H1 (cell line): ENCODE measurements around the gene EPN3. TPM values are rescaled to one million over a fixed set of nuclear protein-coding genes. Genes with fewer than 3 reads are reported as not detected.

Experiments
- BACH1 ChIP-seq: IDR thresholded peaks from 2 replicates; pipeline ENCODE4 v1.6.1; 2012; ENCODE audit warnings: low read length, improper control_type of control experiment
- CEBPB ChIP-seq: IDR thresholded peaks from 2 replicates; pipeline ENCODE4 v1.6.1; 2012; ENCODE audit warnings: low read depth, low read length
- CHD2 ChIP-seq: IDR thresholded peaks from 2 replicates; pipeline ENCODE4 v1.6.1; 2012; ENCODE audit warnings: low read length, improper control_type of control experiment
- CREB1 ChIP-seq: IDR thresholded peaks from 2 replicates; pipeline ENCODE4 v1.6.1; 2012; ENCODE audit warnings: inconsistent platforms
- EZH2 ChIP-seq: fragments of 200-600 bp; sonication (generic); IDR thresholded peaks from 2 replicates; pipeline ENCODE4 v1.7.1; 2012; ENCODE audit warnings: low read depth, mild to moderate bottlenecking, moderate library complexity, low read length, inconsistent platforms; ENCODE audit not compliant: severe bottlenecking
- GABPA ChIP-seq: IDR thresholded peaks from 2 replicates; pipeline ENCODE4 v1.6.1; 2011; ENCODE audit warnings: mild to moderate bottlenecking, low read length, moderate library complexity, borderline replicate concordance; ENCODE audit not compliant: insufficient read depth
- HDAC2 ChIP-seq, 2 experiments: fragments of 300-600 bp in 1 of 2; sonication (generic) in 1 of 2; IDR thresholded peaks; 2 replicates each; pipeline ENCODE4 v1.6.1; 2011 to 2012; ENCODE audit warnings: low read depth in 2 of 2, low read length in 2 of 2, mild to moderate bottlenecking in 2 of 2, moderate library complexity in 2 of 2, borderline replicate concordance in 1 of 2, inconsistent platforms in 1 of 2
- KDM1A ChIP-seq: fragments of 200-600, 300-600 bp; sonication (generic); IDR thresholded peaks from 2 replicates; pipeline ENCODE4 v1.7.1; 2016; ENCODE audit warnings: mild to moderate bottlenecking, low read length, borderline replicate concordance
- KDM5A ChIP-seq: fragments of 200-600 bp; IDR thresholded peaks from 2 replicates; pipeline ENCODE4 v1.7.1; 2012; ENCODE audit warnings: mild to moderate bottlenecking, low read length, inconsistent platforms, mixed read lengths
- NRF1 ChIP-seq: IDR thresholded peaks from 2 replicates; pipeline ENCODE4 v1.6.1; 2011; ENCODE audit warnings: mild to moderate bottlenecking, low read depth, low read length, improper control_type of control experiment
- SAP30 ChIP-seq: fragments of 300-600 bp; sonication (generic); IDR thresholded peaks from 2 replicates; pipeline ENCODE4 v1.7.1; 2012; ENCODE audit warnings: low read length, moderate library complexity, mild to moderate bottlenecking, inconsistent platforms; ENCODE audit not compliant: insufficient read depth, insufficient replicate concordance
- SIN3A ChIP-seq, 2 experiments: IDR thresholded peaks in 1 of 2; conservative IDR thresholded peaks in 1 of 2; 2 replicates each; pipeline ENCODE4 v1.6.1; 2011 to 2012; ENCODE audit warnings: low read length in 2 of 2, improper control_type of control experiment in 1 of 2, low read depth in 1 of 2, mild to moderate bottlenecking in 1 of 2
- SIX5 ChIP-seq: IDR thresholded peaks from 2 replicates; pipeline ENCODE4 v1.6.1; 2011; ENCODE audit warnings: mild to moderate bottlenecking, low read depth, low read length
- SP4 ChIP-seq: IDR thresholded peaks from 2 replicates; pipeline ENCODE4 v1.6.1; 2012; ENCODE audit warnings: low read length, inconsistent platforms
- SRF ChIP-seq: IDR thresholded peaks from 2 replicates; pipeline ENCODE4 v1.6.1; 2011; ENCODE audit warnings: mild to moderate bottlenecking, low read depth, low read length, moderate library complexity
- TAF7 ChIP-seq: optimal IDR thresholded peaks from 2 replicates; pipeline ENCODE3; 2011; ENCODE audit warnings: low read depth, mild to moderate bottlenecking, inconsistent platforms, low read length, moderate library complexity, borderline replicate concordance
- TCF12 ChIP-seq: IDR thresholded peaks from 2 replicates; pipeline ENCODE4 v1.6.1; 2011; ENCODE audit warnings: low read depth, mild to moderate bottlenecking, low read length
- TEAD4 ChIP-seq: IDR thresholded peaks from 2 replicates; pipeline ENCODE4 v1.6.1; 2012; ENCODE audit warnings: low read depth, low read length, inconsistent platforms, mixed read lengths
- YY1 ChIP-seq: IDR thresholded peaks from 2 replicates; pipeline ENCODE4 v1.6.1; 2011; ENCODE audit warnings: low read depth, mild to moderate bottlenecking, low read length
- polyA plus RNA-seq, 7 experiments: library from polyadenylated mRNA; depleted of rRNA in 3 of 7; stranded (reverse) in 5 of 7; unstranded in 2 of 7; fragments of >200 nt in 5 of 7; fragments of 200-250 nt in 2 of 7; gene quantifications; 1 replicate in 5 of 7; 2 replicates in 1 of 7; 4 replicates in 1 of 7; pipeline versions ENCODE4 v1.2.1 to v1.2.3, GENCODE V29; 2011 to 2013; ENCODE audit warnings: missing spikeins in 2 of 7, mixed read lengths in 2 of 7
- total RNA-seq: library from RNA; stranded (reverse); fragmentation: NEBNext Ultra II Directional; extraction: Animal tissue kit (Norgen Biotek cat#: 25700); gene quantifications from 2 replicates; pipeline ENCODE4 v1.2.1, GENCODE V29; 2021
- TF ChIP-seq, protein P1 (sequence below): IDR thresholded peaks from 2 replicates; pipeline ENCODE4 v1.6.1; 2012; ENCODE audit warnings: inconsistent platforms
- TF ChIP-seq, protein P2 (sequence below): IDR thresholded peaks from 2 replicates; pipeline ENCODE4 v1.6.1; 2011; ENCODE audit warnings: low read length, improper control_type of control experiment
- TF ChIP-seq, protein P3 (sequence below): IDR thresholded peaks from 2 replicates; pipeline ENCODE4 v1.6.1; 2012; ENCODE audit warnings: inconsistent platforms

The EPN3 gene
- total and polyA plus RNA-seq, 2 of the 8 experiments (the other 6 are each of a cell fraction or from before 2014, with no cell fraction given) = 6.7 to 7.9 TPM

DNA sequence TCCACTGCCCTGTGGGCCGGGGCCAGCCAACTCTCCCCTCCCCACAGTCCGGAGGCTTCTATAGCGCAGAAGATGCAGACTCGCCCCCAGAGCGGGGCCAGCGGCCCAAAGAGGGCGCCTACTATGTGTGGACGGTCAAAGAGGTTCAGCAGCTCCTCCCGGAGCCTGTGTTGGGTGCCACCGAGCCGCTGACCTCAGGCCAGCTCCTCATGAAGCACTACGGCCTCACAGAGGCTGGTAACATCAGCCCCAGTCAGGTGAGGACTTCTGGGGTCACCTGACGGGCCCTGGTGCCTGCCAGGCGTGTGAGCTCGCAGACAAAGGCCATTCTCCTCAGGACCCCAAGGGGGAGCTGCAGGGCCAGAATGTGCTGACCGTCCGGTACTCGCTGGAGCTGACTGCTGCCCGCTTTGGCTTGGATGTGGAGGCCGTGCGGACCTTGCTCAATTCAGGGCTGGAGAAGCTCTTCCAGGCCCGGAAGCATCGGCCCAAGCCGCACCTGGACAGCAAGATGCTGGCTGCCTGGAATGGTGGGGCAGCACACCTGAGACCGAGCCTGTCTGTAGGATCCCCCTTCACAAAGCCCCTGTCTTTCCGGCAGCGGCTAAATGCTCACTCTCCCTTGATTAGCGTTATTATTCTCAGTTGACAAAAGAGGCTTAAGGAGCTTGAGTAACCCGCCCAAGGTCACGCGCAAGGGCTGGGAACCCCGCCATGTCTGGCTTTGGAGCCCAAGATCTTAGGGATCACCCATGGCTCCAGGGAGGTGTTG lies 18.3 kb downstream of the EPN3 start (continued):
- peak; percentile 84 for TF ChIP-seq KDM5A
- no peak for TF ChIP-seq EZH2
- no peak for TF ChIP-seq TAF7
- TF ChIP-seq TCF12 = 0 out of 2 replicates have a peak, but pooled peaks have one; percentile 17
- TF ChIP-seq BACH1 = no peak
- TF ChIP-seq SIX5 = no peak
- no peak for TF ChIP-seq KDM1A
- TF ChIP-seq, protein P1, sequence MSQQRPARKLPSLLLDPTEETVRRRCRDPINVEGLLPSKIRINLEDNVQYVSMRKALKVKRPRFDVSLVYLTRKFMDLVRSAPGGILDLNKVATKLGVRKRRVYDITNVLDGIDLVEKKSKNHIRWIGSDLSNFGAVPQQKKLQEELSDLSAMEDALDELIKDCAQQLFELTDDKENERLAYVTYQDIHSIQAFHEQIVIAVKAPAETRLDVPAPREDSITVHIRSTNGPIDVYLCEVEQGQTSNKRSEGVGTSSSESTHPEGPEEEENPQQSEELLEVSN = no peak
- TF ChIP-seq HDAC2 (IDR thresholded peaks at IDR 0.05; ENCODE audit: borderline replicate concordance in 1 of 2, low read depth in 2 of 2, low read length in 2 of 2) = no peak
- TF ChIP-seq, protein P2, sequence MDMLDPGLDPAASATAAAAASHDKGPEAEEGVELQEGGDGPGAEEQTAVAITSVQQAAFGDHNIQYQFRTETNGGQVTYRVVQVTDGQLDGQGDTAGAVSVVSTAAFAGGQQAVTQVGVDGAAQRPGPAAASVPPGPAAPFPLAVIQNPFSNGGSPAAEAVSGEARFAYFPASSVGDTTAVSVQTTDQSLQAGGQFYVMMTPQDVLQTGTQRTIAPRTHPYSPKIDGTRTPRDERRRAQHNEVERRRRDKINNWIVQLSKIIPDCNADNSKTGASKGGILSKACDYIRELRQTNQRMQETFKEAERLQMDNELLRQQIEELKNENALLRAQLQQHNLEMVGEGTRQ = peak; percentile 98
- peak; percentile 21; the same call in 1 of the 2 replicates for TF ChIP-seq YY1
- peak; percentile 91; a peak in 2 of 4 replicates for TF ChIP-seq SIN3A (conservative IDR thresholded peaks at IDR 0.05 in 1 of 2, IDR thresholded peaks at IDR 0.05 in 1 of 2; ENCODE audit: low read depth in 1 of 2, low read length in 2 of 2)
- peak; percentile 98 for TF ChIP-seq SP4
- no peak for TF ChIP-seq CHD2
- peak; percentile 45; the same call in 1 of the 2 replicates for TF ChIP-seq CREB1
- TF ChIP-seq, protein P3, sequence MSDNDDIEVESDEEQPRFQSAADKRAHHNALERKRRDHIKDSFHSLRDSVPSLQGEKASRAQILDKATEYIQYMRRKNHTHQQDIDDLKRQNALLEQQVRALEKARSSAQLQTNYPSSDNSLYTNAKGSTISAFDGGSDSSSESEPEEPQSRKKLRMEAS = peak; percentile 83
- TF ChIP-seq GABPA = peak; percentile 51; the same call in 1 of the 2 replicates
- TF ChIP-seq NRF1 = no peak
- peak; percentile 69 for TF ChIP-seq CEBPB
- TF ChIP-seq SAP30 = no peak
- TF ChIP-seq TEAD4 = peak; percentile 64; the same call in 1 of the 2 replicates
- TF ChIP-seq SRF = no peak
